ENCODE data around the gene CCDC83.

The CCDC83 gene

GRCh38 chr11:85844439-85845123, 10.6 kb upstream of the CCDC83 start:
- peak; percentile 64; the same call in 1 of the 2 replicates for TF ChIP-seq CEBPB (IDR thresholded peaks at IDR 0.05)
- TF ChIP-seq NFIC (IDR thresholded peaks at IDR 0.05), result 0 out of 2 replicates have a peak, but pooled peaks have one; percentile 22
- no peak for TF ChIP-seq YY1 (IDR thresholded peaks at IDR 0.05; ENCODE audit: low read depth)
- TF ChIP-seq FOXM1 (IDR thresholded peaks at IDR 0.05; ENCODE audit: borderline replicate concordance, low read depth), result no peak
- no peak for TF ChIP-seq REST (IDR thresholded peaks at IDR 0.05; ENCODE audit: low read depth)

- TF ChIP-seq NFIC (IDR thresholded peaks at IDR 0.05), result no peak
- TF ChIP-seq CEBPB (IDR thresholded peaks at IDR 0.05), result no peak
- TF ChIP-seq EGR1 (IDR thresholded peaks at IDR 0.05), result no peak
- no peak for TF ChIP-seq ZBTB7A (IDR thresholded peaks at IDR 0.05; ENCODE audit: low read depth)
- no peak for TF ChIP-seq EP300 (IDR thresholded peaks at IDR 0.05; ENCODE audit: borderline replicate concordance)
- no peak for TF ChIP-seq TCF12 (IDR thresholded peaks at IDR 0.05; ENCODE audit: low read depth)
- TF ChIP-seq MAX (IDR thresholded peaks at IDR 0.05), result no peak
- TF ChIP-seq RAD21 (IDR thresholded peaks at IDR 0.05; ENCODE audit: low read depth), result no peak
Observed at GRCh38 chr11:85845124-85845631, 10.0 kb upstream of the CCDC83 start.

- TF ChIP-seq ZBTB7A (IDR thresholded peaks at IDR 0.05; ENCODE audit: low read depth), result no peak
- TF ChIP-seq EP300 (IDR thresholded peaks at IDR 0.05; ENCODE audit: borderline replicate concordance), result no peak
- TF ChIP-seq FOXM1 (IDR thresholded peaks at IDR 0.05; ENCODE audit: borderline replicate concordance, low read depth), result no peak
- TF ChIP-seq TAF1 (IDR thresholded peaks at IDR 0.05; ENCODE audit: low read depth), result no peak
- no peak for TF ChIP-seq EGR1 (IDR thresholded peaks at IDR 0.05)
- TF ChIP-seq TCF12 (IDR thresholded peaks at IDR 0.05; ENCODE audit: low read depth), result no peak
- TF ChIP-seq REST (IDR thresholded peaks at IDR 0.05; ENCODE audit: low read depth), result no peak
- TF ChIP-seq NFIC (IDR thresholded peaks at IDR 0.05), result no peak
- TF ChIP-seq YY1 (IDR thresholded peaks at IDR 0.05; ENCODE audit: low read depth), result no peak
- TF ChIP-seq CEBPB (IDR thresholded peaks at IDR 0.05), result no peak
- TF ChIP-seq MAX (IDR thresholded peaks at IDR 0.05), result no peak
- TF ChIP-seq USF1 (IDR thresholded peaks at IDR 0.05), result no peak
- no peak for TF ChIP-seq RAD21 (IDR thresholded peaks at IDR 0.05; ENCODE audit: low read depth)
- TF ChIP-seq TEAD4 (IDR thresholded peaks at IDR 0.05), result no peak
- no peak for TF ChIP-seq CREB1 (IDR thresholded peaks at IDR 0.05; ENCODE audit: low read depth)
Observed at GRCh38 chr11:85847436-85847835, 7.7 kb upstream of the CCDC83 start.

- TF ChIP-seq YY1 (IDR thresholded peaks at IDR 0.05; ENCODE audit: low read depth) (no peak), CREB1 (IDR thresholded peaks at IDR 0.05; ENCODE audit: low read depth) (no peak), FOXM1 (IDR thresholded peaks at IDR 0.05; ENCODE audit: borderline replicate concordance, low read depth) (no peak), TEAD4 (IDR thresholded peaks at IDR 0.05) (no peak), EGR1 (IDR thresholded peaks at IDR 0.05) (no peak), REST (IDR thresholded peaks at IDR 0.05; ENCODE audit: low read depth) (no peak), TCF12 (IDR thresholded peaks at IDR 0.05; ENCODE audit: low read depth) (no peak), CEBPB (IDR thresholded peaks at IDR 0.05) (no peak), USF1 (IDR thresholded peaks at IDR 0.05) (no peak)
Observed at GRCh38 chr11:85848006-85848405, 7.2 kb upstream of the CCDC83 start.
